CD14-positive monocyte (primary cell): ENCODE results near the gene TNIP1. TPM values are rescaled to one million over a fixed set of nuclear protein-coding genes. Genes with fewer than 3 reads are reported as not detected.

Source experiments
- DNase-seq, 3 donors: peaks; one replicate each; pipeline ENCODE4 v3.0.0-alpha.2; 2011 to 2022
- H2AFZ ChIP-seq: 2 replicates; pipeline ENCODE4 v1.6.0; 2012; ENCODE audit warnings: mild to moderate bottlenecking, low read depth, low read length, inconsistent platforms; ENCODE audit not compliant: insufficient read depth, poor library complexity, severe bottlenecking
- H3K27ac ChIP-seq, 2 donors: 1 replicate in 1 of 2; 2 replicates in 1 of 2; pipeline ENCODE4 v1.5.1; 2012 to 2013; ENCODE audit warnings: low read length in 2 of 2, control low read depth in 1 of 2, inconsistent platforms in 1 of 2, low read depth in 1 of 2, mild to moderate bottlenecking in 1 of 2
- H3K27me3 ChIP-seq, 2 donors: one replicate each; pipeline versions ENCODE4 v1.6.0 to v1.6.1; 2011 to 2013; ENCODE audit warnings: low read length in 2 of 2; ENCODE audit not compliant: control insufficient read depth in 2 of 2, insufficient read depth in 2 of 2
- H3K36me3 ChIP-seq, 2 donors: replicated peaks in 1 of 2; 1 replicate in 1 of 2; 2 replicates in 1 of 2; pipeline versions ENCODE4 v1.5.1 to v1.6.1; 2012 to 2013; ENCODE audit warnings: low read length in 2 of 2, control low read depth in 1 of 2, inconsistent platforms in 1 of 2, mild to moderate bottlenecking in 1 of 2; ENCODE audit not compliant: insufficient read depth in 2 of 2, control insufficient read depth in 1 of 2
- H3K4me1 ChIP-seq, 2 donors: 1 replicate in 1 of 2; 2 replicates in 1 of 2; pipeline versions ENCODE4 v1.5.1 to v1.6.1; 2012 to 2013; ENCODE audit warnings: low read length in 2 of 2, control low read depth in 1 of 2, inconsistent platforms in 1 of 2, mild to moderate bottlenecking in 1 of 2, moderate library complexity in 1 of 2; ENCODE audit not compliant: insufficient read depth in 2 of 2, control insufficient read depth in 1 of 2
- H3K4me2 ChIP-seq: replicated peaks from 2 replicates; pipeline ENCODE3; 2012; ENCODE audit warnings: low read length, moderate library complexity, mild to moderate bottlenecking; ENCODE audit not compliant: poor library complexity, severe bottlenecking; ENCODE audit errors: extremely low read depth
- H3K4me3 ChIP-seq, 3 experiments: fragments of 200-600 bp in 1 of 3; sonication (generic) in 1 of 3; replicated peaks in 1 of 3; 1 replicate in 2 of 3; 2 replicates in 1 of 3; pipeline ENCODE4 v1.5.1; 2011 to 2013; ENCODE audit warnings: low read length in 3 of 3, mild to moderate bottlenecking in 3 of 3, control low read depth in 2 of 3, low read depth in 2 of 3, inconsistent platforms in 1 of 3, moderate library complexity in 1 of 3
- H3K79me2 ChIP-seq: 2 replicates; pipeline ENCODE4 v1.6.0; 2012; ENCODE audit warnings: mild to moderate bottlenecking, control low read depth, inconsistent platforms, low read length, moderate library complexity; ENCODE audit not compliant: insufficient read depth
- H3K9ac ChIP-seq: 2 replicates; pipeline ENCODE4 v1.6.0; 2017; ENCODE audit warnings: low read length, mild to moderate bottlenecking; ENCODE audit not compliant: insufficient read depth, poor library complexity, severe bottlenecking
- H3K9me3 ChIP-seq, 2 donors: replicated peaks in 1 of 2; 1 replicate in 1 of 2; 2 replicates in 1 of 2; pipeline versions ENCODE4 v1.5.1 to v1.6.1; 2012 to 2013; ENCODE audit warnings: low read length in 2 of 2, control low read depth in 1 of 2; ENCODE audit not compliant: control insufficient read depth in 1 of 2, insufficient read depth in 1 of 2
- H4K20me1 ChIP-seq: 2 replicates; pipeline ENCODE4 v1.6.0; 2012; ENCODE audit warnings: mild to moderate bottlenecking, low read length, control low read depth, moderate library complexity; ENCODE audit not compliant: insufficient read depth
- H3K27ac Mint-ChIP-seq, 7 donors: one replicate each; pipeline ENCODE4 v1.8.0; 2020; ENCODE audit warnings: mild to moderate bottlenecking in 7 of 7, mixed read lengths in 7 of 7, moderate library complexity in 6 of 7, inconsistent platforms in 2 of 7
- H3K27me3 Mint-ChIP-seq, 3 donors: one replicate each; pipeline ENCODE4 v1.8.0; 2021 to 2022; ENCODE audit warnings: low read depth in 3 of 3, mild to moderate bottlenecking in 3 of 3, mixed read lengths in 3 of 3, moderate library complexity in 3 of 3, inconsistent platforms in 1 of 3
- H3K36me3 Mint-ChIP-seq, 2 donors: one replicate each; pipeline ENCODE4 v1.8.0; 2020; ENCODE audit warnings: mixed read lengths in 2 of 2, inconsistent platforms in 1 of 2, mild to moderate bottlenecking in 1 of 2
- H3K4me1 Mint-ChIP-seq: one replicate; pipeline ENCODE4 v1.8.0; 2020; ENCODE audit warnings: mild to moderate bottlenecking, mixed read lengths
- H3K4me3 Mint-ChIP-seq, 2 donors: one replicate each; pipeline ENCODE4 v1.8.0; 2020; ENCODE audit warnings: mild to moderate bottlenecking in 2 of 2, mixed read lengths in 2 of 2, moderate library complexity in 1 of 2
- H3K9me3 Mint-ChIP-seq, 7 donors: one replicate each; pipeline ENCODE4 v1.8.0; 2020 to 2022; ENCODE audit warnings: mixed read lengths in 7 of 7, mild to moderate bottlenecking in 6 of 7, moderate library complexity in 6 of 7, inconsistent platforms in 2 of 7
- CTCF ChIP-seq: fragments of 200-600 bp; IDR thresholded peaks from one replicate; pipeline ENCODE4 v1.8.0; 2022; ENCODE audit warnings: antibody characterized with exemption, mild to moderate bottlenecking
- WGBS: methylation state at CpG from one replicate; pipeline ENCODE4 v1.1.5; 2013; ENCODE audit warnings: missing lambda C conversion rate; ENCODE audit not compliant: insufficient coverage; 5-methylcytosine and 5-hydroxymethylcytosine counted together
- intact Hi-C, 2 donors: fragments of 100-400 bp; cut with micrococcal nuclease; formaldehyde crosslinking; loops; one replicate each; pipeline versions ENCODE4 v1.15.0 to v1.15.1; 2023
- polyA plus RNA-seq, 3 donors: library from polyadenylated mRNA; depleted of rRNA in 1 of 3; unstranded in 2 of 3; stranded (reverse) in 1 of 3; fragments of 300-500 nt in 2 of 3; fragments of >200 nt in 1 of 3; fragmentation: Illumina TruSeq in 2 of 3; gene quantifications; 1 replicate in 2 of 3; 2 replicates in 1 of 3; pipeline ENCODE4 v1.2.3, GENCODE V29; 2012 to 2021

The TNIP1 gene
- polyA plus RNA-seq, 3 donors = 30.8 to 108 (median 46.4) TPM

- DNase-seq = no peak
- Histone ChIP-seq H3K9ac (no peak overlapping the region), H3K27me3 (no peaks in the 10 kb centered on the region), H3K4me3 (no peak overlapping the region), H3K79me2 (no peaks in the 10 kb centered on the region), H3K27ac (no peak overlapping the region), H2AFZ (no peak overlapping the region), H4K20me1 (no peaks in the 10 kb centered on the region), H3K4me2 (no peak overlapping the region), H3K36me3 (no peaks in the 10 kb centered on the region), H3K4me1 (peaks cover 13 to 15% of the 10 kb centered on the region in 2 donors), H3K9me3 (no peaks in the 10 kb centered on the region)
- Mint-ChIP-seq H3K36me3 (no peaks in the 10 kb centered on the region), H3K9me3 (no peaks in the 10 kb centered on the region), H3K4me1 (peaks cover 14% of the 10 kb centered on the region), H3K4me3 (no peak overlapping the region), H3K27ac (no peak overlapping the region), H3K27me3 (peaks cover 0 to 2% (median 2%) of the 10 kb centered on the region in 3 donors)
- WGBS = no CpG with 5 or more reads among the region's 2 CpGs
- no peak for TF ChIP-seq CTCF
- intact Hi-C loops = no loop called here
These were observed 76.3 kb downstream of the TNIP1 start for GRCh38 chr5:151004499-151004898.

GRCh38 chr5:151003503-151003860 lies 77.4 kb downstream of the TNIP1 start:
- Histone ChIP-seq H3K4me3 (no peak overlapping the region), H4K20me1 (no peaks in the 10 kb centered on the region), H3K9ac (no peak overlapping the region), H3K4me1 (peaks cover 13 to 15% of the 10 kb centered on the region in 2 donors), H3K27me3 (no peaks in the 10 kb centered on the region), H3K79me2 (no peaks in the 10 kb centered on the region), H3K9me3 (no peaks in the 10 kb centered on the region), H3K27ac (no peak overlapping the region), H2AFZ (no peak overlapping the region), H3K36me3 (no peaks in the 10 kb centered on the region), H3K4me2 (no peak overlapping the region)
- H3K27me3 Mint-ChIP-seq = peaks cover 0 to 2% (median 2%) of the 10 kb centered on the region in 3 donors
- TF ChIP-seq CTCF = no peak
- DNase-seq = no peak
- H3K36me3 Mint-ChIP-seq = no peaks in the 10 kb centered on the region
- peaks cover 0 to 2% (median 0%) of the 10 kb centered on the region in 7 donors for H3K9me3 Mint-ChIP-seq
- H3K4me1 Mint-ChIP-seq = peaks cover 14% of the 10 kb centered on the region
- H3K27ac Mint-ChIP-seq = no peak overlapping the region
- H3K4me3 Mint-ChIP-seq = no peak overlapping the region
- intact Hi-C loops = no loop called here
- 96% methylated on average over 2 of the region's 3 CpGs for WGBS
